ENCODE measurements around the gene ADAMTSL1. TPM values are rescaled to one million over a fixed set of nuclear protein-coding genes. Genes with fewer than 3 reads are reported as not detected.

The ADAMTSL1 gene
- total RNA-seq, 1 experiment from 2014 or later = not detected

DNA sequence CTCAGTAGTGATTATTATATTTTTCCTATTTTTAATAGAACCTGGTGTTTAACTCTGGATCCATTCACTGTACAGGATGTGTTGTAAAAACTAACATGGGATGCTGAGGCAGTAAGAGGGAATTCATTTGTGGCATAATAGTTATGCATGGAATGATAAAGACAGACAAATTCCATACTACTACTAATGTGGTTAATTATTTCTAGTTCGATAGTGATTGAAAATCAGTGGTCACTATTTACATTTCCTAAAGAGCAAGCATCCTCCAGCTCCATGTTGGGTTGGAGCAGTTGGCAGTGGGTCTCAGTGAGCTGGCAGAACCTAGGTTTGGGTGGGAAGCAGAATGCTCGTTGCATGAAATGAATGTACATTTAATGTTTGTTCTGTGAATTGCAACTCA lies 436.5 kb downstream of the ADAMTSL1 start:
- intact Hi-C loops (cut with micrococcal nuclease) = no loop called here
- no peak overlapping the region for H2AFZ ChIP-seq (ENCODE audit: low read depth, low read length, poor library complexity, severe bottlenecking)
- H3K4me3 ChIP-seq (replicated peaks in 1 of 2; ENCODE audit: low read depth in 1 of 2, low read length in 2 of 2) = no peak overlapping the region
- DNase-seq (ENCODE audit: low read depth, low spot score) (no peak), ATAC-seq (no peak)
- ChIA-PET CTCF (no interaction called here), RAD21 (ENCODE audit: low non-redundant PET in 1 of 2, low total read pairs in 2 of 2, uncharacterized antibody in 2 of 2, unreplicated experiment in 2 of 2) (no interaction called here), POLR2A (no interaction called here)
- BruUV-seq (replicated peaks) = no TSS peak
- no peaks in the 10 kb centered on the region for H4K20me1 ChIP-seq (ENCODE audit: insufficient read depth)
- H3K4me1 ChIP-seq (ENCODE audit: control insufficient read depth in 1 of 2, insufficient read depth in 2 of 2, low read length in 2 of 2) = no peaks in the 10 kb centered on the region
- H3K79me2 ChIP-seq (ENCODE audit: insufficient read depth, low read length) = no peaks in the 10 kb centered on the region
- no peak overlapping the region for H3K9ac ChIP-seq (ENCODE audit: low read length)
- H3K9me2 ChIP-seq (ENCODE audit: insufficient read depth) = no peaks in the 10 kb centered on the region
- H3K27ac ChIP-seq (ENCODE audit: low read depth, low read length) = no peak overlapping the region
- TF ChIP-seq, protein P1, sequence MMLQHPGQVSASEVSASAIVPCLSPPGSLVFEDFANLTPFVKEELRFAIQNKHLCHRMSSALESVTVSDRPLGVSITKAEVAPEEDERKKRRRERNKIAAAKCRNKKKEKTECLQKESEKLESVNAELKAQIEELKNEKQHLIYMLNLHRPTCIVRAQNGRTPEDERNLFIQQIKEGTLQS (IDR thresholded peaks at IDR 0.05) = no peak
- H3K27me3 ChIP-seq (ENCODE audit: insufficient read depth, low read length) = peaks cover 27% of the 10 kb centered on the region
- H3K9me3 ChIP-seq (ENCODE audit: control insufficient read depth in 1 of 2, insufficient read depth in 1 of 2, low read depth in 1 of 2, low read length in 2 of 2) = no peaks in the 10 kb centered on the region
- no peaks in the 10 kb centered on the region for H3K36me3 ChIP-seq (ENCODE audit: control insufficient read depth in 1 of 2, insufficient read depth in 2 of 2, low read length in 2 of 2)
- H3K4me2 ChIP-seq (ENCODE audit: low read length) = no peak overlapping the region

DNA sequence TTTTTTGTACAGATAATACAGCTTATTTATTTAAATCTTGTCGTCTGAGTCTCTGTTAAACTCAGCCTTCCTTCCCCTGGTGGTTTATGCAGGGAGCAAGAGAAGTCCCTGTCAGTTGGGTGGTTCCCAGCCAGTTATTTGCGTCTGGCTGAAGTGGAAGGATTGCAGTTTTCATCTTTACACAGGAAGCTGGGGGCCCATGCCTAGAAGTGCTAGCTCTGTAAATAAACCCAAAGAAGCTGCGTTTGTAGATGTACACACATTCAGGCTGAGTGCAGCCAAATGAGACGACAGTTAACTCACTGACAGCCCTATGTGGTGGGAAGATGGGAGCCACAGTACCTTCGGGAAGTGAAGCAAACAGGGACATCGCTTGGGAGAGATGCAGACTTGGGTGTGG lies 437.0 kb downstream of the ADAMTSL1 start:
- no peak for ATAC-seq
- CTCF ChIA-PET = no interaction called here
- no TSS peak for BruUV-seq (replicated peaks)
- no peak for TF ChIP-seq TCF7L2 (IDR thresholded peaks at IDR 0.05; ENCODE audit: borderline replicate concordance, extremely low read depth, insufficient read depth, insufficient read length)
- TF ChIP-seq EZH2phosphoT487 (IDR thresholded peaks at IDR 0.05; ENCODE audit: borderline replicate concordance) = no peak
- TF ChIP-seq, protein P2, sequence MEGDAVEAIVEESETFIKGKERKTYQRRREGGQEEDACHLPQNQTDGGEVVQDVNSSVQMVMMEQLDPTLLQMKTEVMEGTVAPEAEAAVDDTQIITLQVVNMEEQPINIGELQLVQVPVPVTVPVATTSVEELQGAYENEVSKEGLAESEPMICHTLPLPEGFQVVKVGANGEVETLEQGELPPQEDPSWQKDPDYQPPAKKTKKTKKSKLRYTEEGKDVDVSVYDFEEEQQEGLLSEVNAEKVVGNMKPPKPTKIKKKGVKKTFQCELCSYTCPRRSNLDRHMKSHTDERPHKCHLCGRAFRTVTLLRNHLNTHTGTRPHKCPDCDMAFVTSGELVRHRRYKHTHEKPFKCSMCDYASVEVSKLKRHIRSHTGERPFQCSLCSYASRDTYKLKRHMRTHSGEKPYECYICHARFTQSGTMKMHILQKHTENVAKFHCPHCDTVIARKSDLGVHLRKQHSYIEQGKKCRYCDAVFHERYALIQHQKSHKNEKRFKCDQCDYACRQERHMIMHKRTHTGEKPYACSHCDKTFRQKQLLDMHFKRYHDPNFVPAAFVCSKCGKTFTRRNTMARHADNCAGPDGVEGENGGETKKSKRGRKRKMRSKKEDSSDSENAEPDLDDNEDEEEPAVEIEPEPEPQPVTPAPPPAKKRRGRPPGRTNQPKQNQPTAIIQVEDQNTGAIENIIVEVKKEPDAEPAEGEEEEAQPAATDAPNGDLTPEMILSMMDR (IDR thresholded peaks at IDR 0.05 in 2 of 3, conservative IDR thresholded peaks at IDR 0.05 in 1 of 3; ENCODE audit: borderline replicate concordance in 1 of 3, insufficient read depth in 1 of 3, low read depth in 2 of 3, low read length in 2 of 3) = no peak
- TF ChIP-seq JUND (IDR thresholded peaks at IDR 0.05) = no peak
- TF ChIP-seq SRF (IDR thresholded peaks at IDR 0.05; ENCODE audit: low read depth) = no peak
- TF ChIP-seq ZNF274 (IDR thresholded peaks at IDR 0.05; ENCODE audit: low read depth, low read length) = no peak
- TF ChIP-seq ZFX (IDR thresholded peaks at IDR 0.05) = no peak
- no peak for TF ChIP-seq FOSL1 (IDR thresholded peaks at IDR 0.05; ENCODE audit: low read depth)
- TF ChIP-seq CEBPB (IDR thresholded peaks at IDR 0.05; ENCODE audit: low read depth) = no peak
- no peak for TF ChIP-seq SIN3A (IDR thresholded peaks at IDR 0.05; ENCODE audit: low read depth)
- no peak for TF ChIP-seq POLR2A (IDR thresholded peaks at IDR 0.05; ENCODE audit: borderline replicate concordance, extremely low read depth, insufficient read depth, insufficient read length)
- no peak for TF ChIP-seq CBX3 (IDR thresholded peaks at IDR 0.05; ENCODE audit: low read depth)
- no peak for TF ChIP-seq YY1 (IDR thresholded peaks at IDR 0.05; ENCODE audit: extremely low read depth, insufficient replicate concordance, low read depth, low read length)
- TF ChIP-seq, protein P3, sequence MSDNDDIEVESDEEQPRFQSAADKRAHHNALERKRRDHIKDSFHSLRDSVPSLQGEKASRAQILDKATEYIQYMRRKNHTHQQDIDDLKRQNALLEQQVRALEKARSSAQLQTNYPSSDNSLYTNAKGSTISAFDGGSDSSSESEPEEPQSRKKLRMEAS (IDR thresholded peaks at IDR 0.05) = no peak
- TF ChIP-seq POLR2AphosphoS5 (IDR thresholded peaks at IDR 0.05; ENCODE audit: low read depth, low read length) = no peak
- TF ChIP-seq EZH2 (IDR thresholded peaks at IDR 0.05) = no peak
- TF ChIP-seq, protein P4, sequence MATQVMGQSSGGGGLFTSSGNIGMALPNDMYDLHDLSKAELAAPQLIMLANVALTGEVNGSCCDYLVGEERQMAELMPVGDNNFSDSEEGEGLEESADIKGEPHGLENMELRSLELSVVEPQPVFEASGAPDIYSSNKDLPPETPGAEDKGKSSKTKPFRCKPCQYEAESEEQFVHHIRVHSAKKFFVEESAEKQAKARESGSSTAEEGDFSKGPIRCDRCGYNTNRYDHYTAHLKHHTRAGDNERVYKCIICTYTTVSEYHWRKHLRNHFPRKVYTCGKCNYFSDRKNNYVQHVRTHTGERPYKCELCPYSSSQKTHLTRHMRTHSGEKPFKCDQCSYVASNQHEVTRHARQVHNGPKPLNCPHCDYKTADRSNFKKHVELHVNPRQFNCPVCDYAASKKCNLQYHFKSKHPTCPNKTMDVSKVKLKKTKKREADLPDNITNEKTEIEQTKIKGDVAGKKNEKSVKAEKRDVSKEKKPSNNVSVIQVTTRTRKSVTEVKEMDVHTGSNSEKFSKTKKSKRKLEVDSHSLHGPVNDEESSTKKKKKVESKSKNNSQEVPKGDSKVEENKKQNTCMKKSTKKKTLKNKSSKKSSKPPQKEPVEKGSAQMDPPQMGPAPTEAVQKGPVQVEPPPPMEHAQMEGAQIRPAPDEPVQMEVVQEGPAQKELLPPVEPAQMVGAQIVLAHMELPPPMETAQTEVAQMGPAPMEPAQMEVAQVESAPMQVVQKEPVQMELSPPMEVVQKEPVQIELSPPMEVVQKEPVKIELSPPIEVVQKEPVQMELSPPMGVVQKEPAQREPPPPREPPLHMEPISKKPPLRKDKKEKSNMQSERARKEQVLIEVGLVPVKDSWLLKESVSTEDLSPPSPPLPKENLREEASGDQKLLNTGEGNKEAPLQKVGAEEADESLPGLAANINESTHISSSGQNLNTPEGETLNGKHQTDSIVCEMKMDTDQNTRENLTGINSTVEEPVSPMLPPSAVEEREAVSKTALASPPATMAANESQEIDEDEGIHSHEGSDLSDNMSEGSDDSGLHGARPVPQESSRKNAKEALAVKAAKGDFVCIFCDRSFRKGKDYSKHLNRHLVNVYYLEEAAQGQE (IDR thresholded peaks at IDR 0.05; ENCODE audit: low read depth) = no peak

More for the DNA sequence above, 437.0 kb downstream of the ADAMTSL1 start:
- H3K9me3 ChIP-seq (ENCODE audit: control insufficient read depth in 1 of 2, insufficient read depth in 1 of 2, low read depth in 1 of 2, low read length in 2 of 2) = no peaks in the 10 kb centered on the region
- H3K79me2 ChIP-seq (ENCODE audit: insufficient read depth, low read length) = no peaks in the 10 kb centered on the region
- ChIA-PET POLR2A (no interaction called here), RAD21 (ENCODE audit: low non-redundant PET in 1 of 2, low total read pairs in 2 of 2, uncharacterized antibody in 2 of 2, unreplicated experiment in 2 of 2) (no interaction called here)
- DNase-seq (ENCODE audit: low read depth, low spot score) = no peak
- intact Hi-C loops (cut with micrococcal nuclease) = no loop called here
- H4K20me1 ChIP-seq (ENCODE audit: insufficient read depth) = no peaks in the 10 kb centered on the region
- peaks cover 27% of the 10 kb centered on the region for H3K27me3 ChIP-seq (ENCODE audit: insufficient read depth, low read length)
- H3K9me2 ChIP-seq (ENCODE audit: insufficient read depth) = no peaks in the 10 kb centered on the region
- no peak overlapping the region for H2AFZ ChIP-seq (ENCODE audit: low read depth, low read length, poor library complexity, severe bottlenecking)
- no peaks in the 10 kb centered on the region for H3K4me1 ChIP-seq (ENCODE audit: control insufficient read depth in 1 of 2, insufficient read depth in 2 of 2, low read length in 2 of 2)
- no peaks in the 10 kb centered on the region for H3K36me3 ChIP-seq (ENCODE audit: control insufficient read depth in 1 of 2, insufficient read depth in 2 of 2, low read length in 2 of 2)
- no peak overlapping the region for H3K9ac ChIP-seq (ENCODE audit: low read length)
- no peak overlapping the region for H3K4me2 ChIP-seq (ENCODE audit: low read length)
- no peak overlapping the region for H3K27ac ChIP-seq (ENCODE audit: low read depth, low read length)
- H3K4me3 ChIP-seq (replicated peaks in 1 of 2; ENCODE audit: low read depth in 1 of 2, low read length in 2 of 2) = no peak overlapping the region
